Measurements from ENCODE around the gene CCDC102A. TPM values are rescaled to one million over a fixed set of nuclear protein-coding genes. Genes with fewer than 3 reads are reported as not detected.

The CCDC102A gene
- total RNA-seq, 1 experiment from 2014 or later = 4.5 TPM

DNA sequence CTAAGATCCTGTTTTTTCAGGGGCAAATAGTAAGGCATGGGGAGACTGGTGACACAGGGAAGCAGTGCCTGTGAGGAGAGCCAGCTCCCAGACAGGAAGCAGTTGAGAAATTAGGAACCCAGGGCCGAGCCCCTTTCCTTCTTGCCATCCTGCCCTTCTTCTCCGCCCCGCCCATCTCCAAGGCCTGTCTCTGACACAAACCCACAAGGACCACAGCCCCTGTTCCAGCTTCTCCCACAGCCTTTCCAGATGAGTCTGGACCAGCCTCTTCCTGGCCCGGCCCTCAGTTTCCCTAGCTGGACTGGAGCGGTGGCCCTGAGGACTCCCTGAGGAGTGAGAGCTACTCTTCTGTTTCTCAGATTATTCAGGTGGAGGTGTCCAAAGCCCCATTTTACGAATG is 9.9 kb downstream of the CCDC102A start:
- no peak overlapping the region for H3K27ac ChIP-seq (ENCODE audit: low read depth, low read length)
- no peaks in the 10 kb centered on the region for H3K9me3 ChIP-seq (ENCODE audit: control insufficient read depth in 1 of 2, insufficient read depth in 1 of 2, low read depth in 1 of 2, low read length in 2 of 2)
- H3K27me3 ChIP-seq (ENCODE audit: insufficient read depth, low read length) = no peaks in the 10 kb centered on the region
- intact Hi-C loops (cut with micrococcal nuclease) = no loop called here
- ChIA-PET CTCF (no interaction called here), RAD21 (ENCODE audit: low non-redundant PET in 1 of 2, low total read pairs in 2 of 2, uncharacterized antibody in 2 of 2, unreplicated experiment in 2 of 2) (no interaction called here), POLR2A (no interaction called here)
- H4K20me1 ChIP-seq (ENCODE audit: insufficient read depth) = no peaks in the 10 kb centered on the region
- peaks cover 1% of the 10 kb centered on the region; the same call in 1 of the 2 replicates for H3K79me2 ChIP-seq (ENCODE audit: insufficient read depth, low read length)
- BruUV-seq (replicated peaks) = TSS peak; percentile 17
- DNase-seq (ENCODE audit: low read depth, low spot score) = no peak
- H3K4me1 ChIP-seq (ENCODE audit: control insufficient read depth in 1 of 2, insufficient read depth in 2 of 2, low read length in 2 of 2) = peaks cover 6 to 32% of the 10 kb centered on the region in 2 experiments; a peak in 3 of 4 replicates
- no peaks in the 10 kb centered on the region for H3K36me3 ChIP-seq (ENCODE audit: control insufficient read depth in 1 of 2, insufficient read depth in 2 of 2, low read length in 2 of 2)
- TF ChIP-seq EGR1 (IDR thresholded peaks at IDR 0.05; ENCODE audit: low read depth) = no peak
- ATAC-seq = no peak
- H3K4me3 ChIP-seq (replicated peaks in 1 of 2; ENCODE audit: low read depth in 1 of 2, low read length in 2 of 2) = no peak overlapping the region
- H3K9me2 ChIP-seq (ENCODE audit: insufficient read depth) = no peaks in the 10 kb centered on the region
- H2AFZ ChIP-seq (ENCODE audit: low read depth, low read length, poor library complexity, severe bottlenecking) = no peak overlapping the region
- no peak overlapping the region for H3K4me2 ChIP-seq (ENCODE audit: low read length)
- H3K9ac ChIP-seq (ENCODE audit: low read length) = no peak overlapping the region

GRCh38 chr16:57525761-57526160 is 10.6 kb downstream of the CCDC102A start:
- TF ChIP-seq TCF7L2 (IDR thresholded peaks at IDR 0.05; ENCODE audit: borderline replicate concordance, extremely low read depth, insufficient read depth, insufficient read length) = no peak
- TF ChIP-seq ZNF274 (IDR thresholded peaks at IDR 0.05; ENCODE audit: low read depth, low read length) = no peak
- no peak for TF ChIP-seq YY1 (IDR thresholded peaks at IDR 0.05; ENCODE audit: extremely low read depth, insufficient replicate concordance, low read depth, low read length)
- TF ChIP-seq JUND (IDR thresholded peaks at IDR 0.05) = no peak
- DNase-seq (ENCODE audit: low read depth, low spot score) = no peak
- H3K36me3 ChIP-seq (ENCODE audit: control insufficient read depth in 1 of 2, insufficient read depth in 2 of 2, low read length in 2 of 2) = no peaks in the 10 kb centered on the region
- H3K27ac ChIP-seq (ENCODE audit: low read depth, low read length) = no peak overlapping the region
- no peak overlapping the region for H3K9ac ChIP-seq (ENCODE audit: low read length)
- no peak for ATAC-seq
- no peaks in the 10 kb centered on the region for H3K9me3 ChIP-seq (ENCODE audit: control insufficient read depth in 1 of 2, insufficient read depth in 1 of 2, low read depth in 1 of 2, low read length in 2 of 2)
- H3K27me3 ChIP-seq (ENCODE audit: insufficient read depth, low read length) = no peaks in the 10 kb centered on the region
- H3K4me2 ChIP-seq (ENCODE audit: low read length) = no peak overlapping the region
- POLR2A ChIA-PET = no interaction called here
- no peaks in the 10 kb centered on the region; the same call in 1 of the 2 replicates for H3K79me2 ChIP-seq (ENCODE audit: insufficient read depth, low read length)
- BruUV-seq (replicated peaks) = no TSS peak
- intact Hi-C loops (cut with micrococcal nuclease) = no loop called here
- no peaks in the 10 kb centered on the region for H3K9me2 ChIP-seq (ENCODE audit: insufficient read depth)
- H3K4me3 ChIP-seq (replicated peaks in 1 of 2; ENCODE audit: low read depth in 1 of 2, low read length in 2 of 2) = no peak overlapping the region
- H2AFZ ChIP-seq (ENCODE audit: low read depth, low read length, poor library complexity, severe bottlenecking) = no peak overlapping the region
- H3K4me1 ChIP-seq (ENCODE audit: control insufficient read depth in 1 of 2, insufficient read depth in 2 of 2, low read length in 2 of 2) = peaks cover 6 to 25% of the 10 kb centered on the region in 2 experiments; a peak in 3 of 4 replicates
- RAD21 ChIA-PET (ENCODE audit: low non-redundant PET in 1 of 2, low total read pairs in 2 of 2, uncharacterized antibody in 2 of 2, unreplicated experiment in 2 of 2) = no interaction called here
- CTCF ChIA-PET = no interaction called here
- no peaks in the 10 kb centered on the region for H4K20me1 ChIP-seq (ENCODE audit: insufficient read depth)

All from HCT116 (cell line).